ENCODE measurements around the gene CORO6.
A peak's percentile ranks its signal among the peaks of the same experiment; 100 is the strongest.

CORO6 gene

GRCh38 chr17:29614349-29615047 lies 8.2 kb downstream of the CORO6 start:
- no peak for DNase-seq (ENCODE audit: low read depth)
- H3K4me3 ChIP-seq (ENCODE audit: low read depth, low read length): no peak overlapping the region
- TF ChIP-seq CTCF (IDR thresholded peaks at IDR 0.05; ENCODE audit: low read depth, low read length, missing control alignments): no peak

GRCh38 chr17:29613856-29614255 lies 8.9 kb downstream of the CORO6 start:
- H3K4me3 ChIP-seq (ENCODE audit: low read depth, low read length): no peak overlapping the region
- no peak for TF ChIP-seq CTCF (IDR thresholded peaks at IDR 0.05; ENCODE audit: low read depth, low read length, missing control alignments)
- no peak for DNase-seq (ENCODE audit: low read depth)

- peak; percentile 86 for TF ChIP-seq CTCF (IDR thresholded peaks at IDR 0.05; ENCODE audit: low read depth, low read length, missing control alignments)
- H3K4me3 ChIP-seq (ENCODE audit: low read depth, low read length): peak overlapping the region; percentile 25; the same call in 1 of the 2 replicates
- DNase-seq (ENCODE audit: low read depth): peak; percentile 50
These were observed 9.3 kb downstream of the CORO6 start for GRCh38 chr17:29613352-29613837.

- H3K4me3 ChIP-seq (ENCODE audit: low read depth, low read length): no peak overlapping the region; the same call in 1 of the 2 replicates
- no peak for TF ChIP-seq CTCF (IDR thresholded peaks at IDR 0.05; ENCODE audit: low read depth, low read length, missing control alignments)
- DNase-seq (ENCODE audit: low read depth): no peak
These were observed 10.1 kb downstream of the CORO6 start for GRCh38 chr17:29612404-29613280.

- no peak for TF ChIP-seq CTCF (IDR thresholded peaks at IDR 0.05; ENCODE audit: low read depth, low read length, missing control alignments)
- DNase-seq (ENCODE audit: low read depth): no peak
- H3K4me3 ChIP-seq (ENCODE audit: low read depth, low read length): no peak overlapping the region
These were observed 10.7 kb downstream of the CORO6 start for GRCh38 chr17:29612094-29612403.

GRCh38 chr17:29611351-29612093 lies 11.2 kb downstream of the CORO6 start:
- DNase-seq (ENCODE audit: low read depth): no peak
- H3K4me3 ChIP-seq (ENCODE audit: low read depth, low read length): no peak overlapping the region
- TF ChIP-seq CTCF (IDR thresholded peaks at IDR 0.05; ENCODE audit: low read depth, low read length, missing control alignments): no peak
